Measurements from ENCODE around the gene WNK3.
"Not testable (repeated sequence)": the region's sequence is repeated elsewhere in the genome, so short reads cannot be mapped to it uniquely, and the experiment has no call there.

Gene WNK3

GRCh38 chrX:54352677-54353076 lies 5.2 kb downstream of the WNK3 start:
- TF ChIP-seq CTCF (IDR thresholded peaks at IDR 0.05; ENCODE audit: low read depth, low read length): no peak
- no peak for DNase-seq (ENCODE audit: low read depth in 2 of 2)
- no peak overlapping the region for H3K4me3 ChIP-seq (replicated peaks in 1 of 2; ENCODE audit: low read depth in 2 of 2, low read length in 2 of 2)

GRCh38 chrX:54337383-54337782 lies 20.5 kb downstream of the WNK3 start:
- not testable (repeated sequence) for H3K4me3 ChIP-seq (replicated peaks in 1 of 2; ENCODE audit: low read depth in 2 of 2, low read length in 2 of 2); DNase-seq (ENCODE audit: low read depth in 2 of 2)

GRCh38 chrX:54325077-54325476 lies 32.8 kb downstream of the WNK3 start:
- no peak for TF ChIP-seq CTCF (IDR thresholded peaks at IDR 0.05; ENCODE audit: low read depth, low read length)
- no peak overlapping the region for H3K4me3 ChIP-seq (replicated peaks in 1 of 2; ENCODE audit: low read depth in 2 of 2, low read length in 2 of 2)
- no peak for DNase-seq (ENCODE audit: low read depth in 2 of 2)

- H3K4me3 ChIP-seq (replicated peaks in 1 of 2; ENCODE audit: low read depth in 2 of 2, low read length in 2 of 2): no peak overlapping the region
- DNase-seq (ENCODE audit: low read depth in 2 of 2): no peak
- no peak for TF ChIP-seq CTCF (IDR thresholded peaks at IDR 0.05; ENCODE audit: low read depth, low read length)
Measured at GRCh38 chrX:54320067-54320466, 37.8 kb downstream of the WNK3 start.

- H3K4me3 ChIP-seq (replicated peaks in 1 of 2; ENCODE audit: low read depth in 2 of 2, low read length in 2 of 2): no peak overlapping the region
- no peak for DNase-seq (ENCODE audit: low read depth in 2 of 2)
- no peak for TF ChIP-seq CTCF (IDR thresholded peaks at IDR 0.05; ENCODE audit: low read depth, low read length)
Measured at GRCh38 chrX:54306379-54306778, 51.5 kb downstream of the WNK3 start.

GRCh38 chrX:54301516-54301915 lies 56.3 kb downstream of the WNK3 start:
- no peak for TF ChIP-seq CTCF (IDR thresholded peaks at IDR 0.05; ENCODE audit: low read depth, low read length)
- peak in 1 of 2 donors; percentile 7 for DNase-seq (ENCODE audit: low read depth in 2 of 2)
- no peak overlapping the region for H3K4me3 ChIP-seq (replicated peaks in 1 of 2; ENCODE audit: low read depth in 2 of 2, low read length in 2 of 2)

GRCh38 chrX:54294306-54294705 lies 63.5 kb downstream of the WNK3 start:
- no peak for DNase-seq (ENCODE audit: low read depth in 2 of 2)
- H3K4me3 ChIP-seq (replicated peaks in 1 of 2; ENCODE audit: low read depth in 2 of 2, low read length in 2 of 2): no peak overlapping the region
- no peak for TF ChIP-seq CTCF (IDR thresholded peaks at IDR 0.05; ENCODE audit: low read depth, low read length)
